GM12865 (cell line): Measurements from ENCODE around the gene CATSPERD.

Experiments used
- DNase-seq: peaks from one replicate; pipeline ENCODE4 v3.0.0; 2010; ENCODE audit warnings: low read depth
- H3K4me3 ChIP-seq: 2 replicates; pipeline ENCODE4 v1.5.1; 2011; ENCODE audit warnings: mild to moderate bottlenecking, low read depth, low read length, control low read depth
- TF ChIP-seq, protein P1 (sequence below): IDR thresholded peaks from 2 replicates; pipeline ENCODE4 v1.5.1; 2011; ENCODE audit warnings: low read length, control low read depth, low read depth, inconsistent platforms; ENCODE audit not compliant: insufficient read depth; ENCODE audit errors: missing control alignments

Gene CATSPERD

DNA sequence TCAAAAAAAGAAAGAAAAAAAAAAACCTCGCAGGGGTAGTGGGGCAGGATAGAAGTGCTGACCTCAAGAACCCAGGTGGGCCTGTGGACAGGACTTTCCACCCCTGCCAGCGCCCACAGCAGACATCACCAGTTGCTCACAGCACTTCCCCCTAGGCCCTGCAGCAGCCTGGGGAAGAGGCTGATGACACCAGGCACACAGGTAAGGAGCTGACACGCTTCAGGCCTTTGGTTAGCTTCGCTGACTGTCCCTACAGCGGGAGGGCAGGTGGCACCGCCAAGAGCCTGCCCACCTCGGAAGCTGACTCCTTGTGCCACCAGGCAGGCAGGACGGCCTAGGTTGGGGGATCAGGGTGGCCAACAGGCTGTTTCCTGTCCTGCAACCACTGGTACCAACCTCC, 9.4 kb upstream of the CATSPERD start:
- DNase-seq, result no peak
- TF ChIP-seq, protein P1, sequence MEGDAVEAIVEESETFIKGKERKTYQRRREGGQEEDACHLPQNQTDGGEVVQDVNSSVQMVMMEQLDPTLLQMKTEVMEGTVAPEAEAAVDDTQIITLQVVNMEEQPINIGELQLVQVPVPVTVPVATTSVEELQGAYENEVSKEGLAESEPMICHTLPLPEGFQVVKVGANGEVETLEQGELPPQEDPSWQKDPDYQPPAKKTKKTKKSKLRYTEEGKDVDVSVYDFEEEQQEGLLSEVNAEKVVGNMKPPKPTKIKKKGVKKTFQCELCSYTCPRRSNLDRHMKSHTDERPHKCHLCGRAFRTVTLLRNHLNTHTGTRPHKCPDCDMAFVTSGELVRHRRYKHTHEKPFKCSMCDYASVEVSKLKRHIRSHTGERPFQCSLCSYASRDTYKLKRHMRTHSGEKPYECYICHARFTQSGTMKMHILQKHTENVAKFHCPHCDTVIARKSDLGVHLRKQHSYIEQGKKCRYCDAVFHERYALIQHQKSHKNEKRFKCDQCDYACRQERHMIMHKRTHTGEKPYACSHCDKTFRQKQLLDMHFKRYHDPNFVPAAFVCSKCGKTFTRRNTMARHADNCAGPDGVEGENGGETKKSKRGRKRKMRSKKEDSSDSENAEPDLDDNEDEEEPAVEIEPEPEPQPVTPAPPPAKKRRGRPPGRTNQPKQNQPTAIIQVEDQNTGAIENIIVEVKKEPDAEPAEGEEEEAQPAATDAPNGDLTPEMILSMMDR, result no peak
- no peak overlapping the region for H3K4me3 ChIP-seq

DNA sequence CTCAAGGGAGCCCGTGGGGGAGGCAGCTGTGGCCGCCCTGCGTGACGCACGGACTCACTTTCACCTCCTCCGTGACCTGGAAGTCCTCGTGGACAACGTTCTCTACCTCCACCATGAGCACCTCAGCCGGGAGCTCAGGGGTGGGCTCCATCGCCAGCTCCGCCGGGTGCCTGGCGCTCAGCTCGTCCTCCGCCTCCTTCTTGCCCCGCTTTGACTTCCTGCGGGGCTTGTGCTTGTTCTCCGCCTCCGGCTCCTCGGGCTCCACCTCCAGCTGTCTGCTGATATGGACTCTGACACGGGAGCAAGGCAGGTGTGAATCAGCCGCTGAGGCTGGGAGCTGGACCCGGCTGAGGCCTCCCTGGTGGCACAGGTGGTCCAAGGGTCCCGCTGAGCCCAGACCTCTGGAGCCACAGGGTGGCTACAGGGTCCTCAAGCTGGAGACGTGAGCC, 8.7 kb upstream of the CATSPERD start:
- DNase-seq, result no peak
- TF ChIP-seq, protein P1, result no peak
- H3K4me3 ChIP-seq, result no peak overlapping the region

DNA sequence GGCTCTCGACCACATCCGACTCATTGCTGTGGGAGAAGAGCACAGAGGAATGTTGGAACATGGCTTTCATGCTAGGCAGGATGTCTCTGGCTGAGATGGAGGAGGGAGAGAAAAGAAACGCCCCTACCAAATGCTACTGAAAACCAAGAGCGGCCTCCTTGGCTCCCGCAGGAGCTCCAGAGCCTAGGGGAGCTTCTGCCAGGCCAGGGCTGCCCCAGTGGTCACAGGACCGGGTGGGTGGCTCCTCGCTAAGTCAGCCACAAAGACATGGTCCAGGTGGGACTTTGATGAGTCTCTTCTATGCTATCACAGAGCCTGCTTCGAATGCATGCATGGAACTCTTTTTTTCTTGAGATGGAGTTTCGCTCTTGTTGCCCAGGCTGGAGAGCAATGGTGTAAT, 7.2 kb upstream of the CATSPERD start:
- TF ChIP-seq, protein P1, result no peak
- no peak overlapping the region for H3K4me3 ChIP-seq
- no peak for DNase-seq

DNA sequence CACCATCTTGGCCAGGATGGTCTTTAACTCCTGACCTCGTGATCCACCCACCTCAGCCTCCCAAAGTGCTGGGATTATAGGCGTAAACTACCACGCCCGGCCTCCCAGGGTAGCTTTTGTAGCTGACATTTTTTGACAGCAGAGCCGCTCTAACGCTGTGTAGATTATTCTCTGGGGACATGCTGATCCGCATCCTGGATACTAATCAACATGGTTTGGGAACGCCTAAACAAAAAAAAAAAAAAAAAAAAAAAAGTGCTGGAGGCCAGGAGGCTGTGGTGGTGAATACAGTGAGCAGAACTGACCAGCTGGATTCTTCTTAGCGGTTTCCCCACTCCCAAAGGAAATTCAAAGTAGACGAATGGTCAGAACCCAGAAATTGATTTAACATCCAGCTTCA, 5.6 kb upstream of the CATSPERD start:
- no peak for DNase-seq
- H3K4me3 ChIP-seq, result no peak overlapping the region
- TF ChIP-seq, protein P1, result no peak

DNA sequence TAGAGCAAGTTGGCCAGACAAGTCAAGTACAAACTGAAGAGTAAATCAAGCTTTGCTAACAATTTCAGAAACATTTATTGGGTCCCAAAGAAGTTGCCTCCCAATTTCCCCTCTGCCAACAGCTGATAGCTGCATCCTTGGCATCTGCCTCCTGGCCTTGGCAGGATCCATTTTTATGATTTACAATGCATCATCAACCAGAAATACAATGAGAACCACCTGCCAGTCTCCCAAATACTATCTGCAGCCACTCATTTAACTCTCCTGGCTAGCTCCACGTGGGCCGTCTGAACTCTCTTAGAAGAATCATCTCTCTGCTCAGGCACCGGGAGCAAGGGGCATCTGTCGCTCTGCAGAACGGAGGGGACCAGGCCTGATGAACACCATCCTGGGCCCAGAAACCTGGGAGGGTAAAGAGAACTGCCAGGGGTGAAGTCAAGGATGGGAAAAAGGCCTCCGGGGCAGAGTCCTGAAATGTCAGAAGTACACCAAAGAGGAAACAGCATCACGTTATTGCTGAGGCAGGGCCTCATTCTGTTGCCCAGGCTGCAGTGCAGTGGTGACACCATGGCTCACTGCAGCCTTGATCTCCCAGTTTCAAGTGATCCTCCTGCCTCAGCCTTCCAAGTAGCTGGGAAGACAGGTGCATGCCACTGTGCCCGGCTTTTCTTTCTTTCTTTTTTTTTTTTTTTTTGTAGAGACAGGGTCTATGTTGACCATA, 3.1 kb upstream of the CATSPERD start:
- no peak for DNase-seq
- no peak overlapping the region for H3K4me3 ChIP-seq
- TF ChIP-seq, protein P1, result no peak

DNA sequence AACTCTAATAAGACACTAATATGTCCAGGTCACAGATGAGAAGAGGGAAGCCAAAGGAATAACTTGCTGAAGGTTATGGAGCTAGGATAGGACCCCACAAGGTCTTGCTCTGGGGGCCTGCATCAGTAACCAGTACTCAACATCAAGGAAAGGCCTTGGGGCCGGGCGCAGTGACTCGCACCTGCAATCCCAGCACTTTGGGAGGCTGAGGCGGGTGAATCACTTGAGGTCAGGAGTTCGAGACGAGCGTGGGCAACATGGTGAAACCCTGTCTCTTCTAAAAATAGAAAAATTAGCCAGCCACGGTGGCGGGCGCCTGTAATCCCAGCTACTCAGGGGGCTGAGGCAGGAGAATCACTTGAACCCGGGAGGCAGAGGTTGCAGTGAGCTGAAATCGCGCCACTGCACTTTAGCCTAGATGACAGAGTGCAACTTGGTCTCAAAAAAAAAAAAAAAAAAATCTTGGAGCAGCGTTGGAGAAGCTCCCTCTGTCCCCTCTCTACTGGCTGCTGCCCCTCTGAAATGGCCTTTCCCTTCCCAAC, 2.3 kb upstream of the CATSPERD start:
- peak overlapping the region; percentile 73 for H3K4me3 ChIP-seq
- TF ChIP-seq, protein P1, result no peak
- DNase-seq, result no peak
